GM06990 (cell line): ENCODE measurements around the gene CMSS1.

Experiments
- DNase-seq: peaks from one replicate; pipeline ENCODE4 v3.0.0-alpha.2; 2011; ENCODE audit not compliant: insufficient read length; ENCODE audit errors: extremely low read depth
- H3K27me3 ChIP-seq: replicated peaks from 2 replicates; pipeline ENCODE4 v1.6.0; 2011; ENCODE audit warnings: low read length; ENCODE audit not compliant: control insufficient read depth, insufficient read depth
- H3K36me3 ChIP-seq: 2 replicates; pipeline ENCODE4 v1.5.1; 2011; ENCODE audit warnings: low read length; ENCODE audit not compliant: control insufficient read depth, insufficient read depth
- H3K4me3 ChIP-seq: replicated peaks from 2 replicates; pipeline ENCODE4 v1.5.1; 2011; ENCODE audit warnings: low read depth, mild to moderate bottlenecking, control low read depth, low read length
- CTCF ChIP-seq: IDR thresholded peaks from 2 replicates; pipeline ENCODE4 v1.5.1; 2011; ENCODE audit warnings: low read length, control low read depth, mild to moderate bottlenecking, inconsistent platforms; ENCODE audit not compliant: insufficient read depth, poor library complexity, severe bottlenecking

CMSS1 gene

GRCh38 chr3:100001526-100002270 lies 184.0 kb downstream of the CMSS1 start:
- Histone ChIP-seq H3K36me3 (no peaks in the 10 kb centered on the region), H3K27me3 (no peaks in the 10 kb centered on the region), H3K4me3 (no peak overlapping the region)
- no peak for DNase-seq
- no peak for TF ChIP-seq CTCF

- Histone ChIP-seq H3K36me3 (no peaks in the 10 kb centered on the region), H3K4me3 (no peak overlapping the region), H3K27me3 (no peaks in the 10 kb centered on the region)
- DNase-seq: no peak
- TF ChIP-seq CTCF: no peak
Observed at GRCh38 chr3:100002599-100003350, 185.1 kb downstream of the CMSS1 start.

- H3K4me3 ChIP-seq: no peak overlapping the region
- TF ChIP-seq CTCF: no peak
- H3K27me3 ChIP-seq: no peaks in the 10 kb centered on the region
- no peaks in the 10 kb centered on the region for H3K36me3 ChIP-seq
- DNase-seq: no peak
Observed at GRCh38 chr3:100003609-100004503, 186.2 kb downstream of the CMSS1 start.

GRCh38 chr3:100004931-100005330 lies 187.3 kb downstream of the CMSS1 start:
- no peak for TF ChIP-seq CTCF
- Histone ChIP-seq H3K4me3 (no peak overlapping the region), H3K27me3 (no peaks in the 10 kb centered on the region), H3K36me3 (no peaks in the 10 kb centered on the region)
- DNase-seq: no peak

- no peaks in the 10 kb centered on the region for H3K27me3 ChIP-seq
- TF ChIP-seq CTCF: no peak
- no peak for DNase-seq
- H3K36me3 ChIP-seq: no peaks in the 10 kb centered on the region
- H3K4me3 ChIP-seq: no peak overlapping the region
Observed at GRCh38 chr3:100005665-100006393, 188.2 kb downstream of the CMSS1 start.
